Stimulated activated CD4-positive, alpha-beta T cell treated with anti-CD3 and anti-CD28 coated beads, Interleukin-4, amount 100 ng/mL, for 48 hours (primary cell): ENCODE measurements around the gene PHTF1.
"Not testable (repeated sequence)": the region's sequence is repeated elsewhere in the genome, so short reads cannot be mapped to it uniquely, and the experiment has no call there.

Experiments
- DNase-seq, 2 donors: peaks; one replicate each; pipeline ENCODE4 v3.0.0-alpha.2; 2020; ENCODE audit warnings: low read depth in 2 of 2

PHTF1 gene

GRCh38 chr1:113721010-113721409, 38.3 kb downstream of the PHTF1 start:
- no peak for DNase-seq

GRCh38 chr1:113718621-113719020, 40.7 kb downstream of the PHTF1 start:
- DNase-seq: not testable (repeated sequence)

- not testable (repeated sequence) for DNase-seq
These were observed 41.8 kb downstream of the PHTF1 start for GRCh38 chr1:113717506-113717905.

- DNase-seq: no peak
These were observed 44.5 kb downstream of the PHTF1 start for GRCh38 chr1:113714606-113715269.

- no peak for DNase-seq
These were observed 57.9 kb downstream of the PHTF1 start for GRCh38 chr1:113701429-113701828.

GRCh38 chr1:113694910-113695309, 64.4 kb downstream of the PHTF1 start:
- DNase-seq: no peak

- DNase-seq: no peak
These were observed 66.4 kb downstream of the PHTF1 start for GRCh38 chr1:113692824-113693431.

- no peak for DNase-seq
These were observed 66.9 kb downstream of the PHTF1 start for GRCh38 chr1:113692342-113692741.

GRCh38 chr1:113691184-113691583, 68.1 kb downstream of the PHTF1 start:
- no peak for DNase-seq

- DNase-seq: no peak
These were observed 72.2 kb downstream of the PHTF1 start for GRCh38 chr1:113686891-113687618.

- DNase-seq: no peak
These were observed 75.1 kb downstream of the PHTF1 start for GRCh38 chr1:113684153-113684541.

- DNase-seq: no peak
These were observed 75.7 kb downstream of the PHTF1 start for GRCh38 chr1:113683384-113684152.

- DNase-seq: no peak
These were observed 77.5 kb downstream of the PHTF1 start for GRCh38 chr1:113681596-113682337.

GRCh38 chr1:113678159-113678469, 81.2 kb downstream of the PHTF1 start:
- DNase-seq: no peak

GRCh38 chr1:113677250-113678158, 81.8 kb downstream of the PHTF1 start:
- DNase-seq: no peak

GRCh38 chr1:113676524-113676923, 82.8 kb downstream of the PHTF1 start:
- DNase-seq: no peak

- DNase-seq: no peak
These were observed 84.0 kb downstream of the PHTF1 start for GRCh38 chr1:113675302-113675701.

- DNase-seq: no peak
These were observed 84.7 kb downstream of the PHTF1 start for GRCh38 chr1:113674591-113674990.

GRCh38 chr1:113672491-113672890, 86.8 kb downstream of the PHTF1 start:
- DNase-seq: no peak

- no peak for DNase-seq
These were observed 88.6 kb downstream of the PHTF1 start for GRCh38 chr1:113670650-113671049.

- no peak for DNase-seq
These were observed 89.3 kb downstream of the PHTF1 start for GRCh38 chr1:113669988-113670387.
